Hematopoietic multipotent progenitor cell treated with erythropoietin and hydrocortisone succinate and interleukin-3 and kit ligand, for 17 days (in vitro differentiated cells): ENCODE data around the gene MAD1L1.
"Not testable (repeated sequence)": the region's sequence is repeated elsewhere in the genome, so short reads cannot be mapped to it uniquely, and the experiment has no call there.

ENCODE experiments used
- DNase-seq: peaks from one replicate; pipeline ENCODE4 v3.0.0-alpha.2; 2015; ENCODE audit warnings: low spot score

The MAD1L1 gene

DNA sequence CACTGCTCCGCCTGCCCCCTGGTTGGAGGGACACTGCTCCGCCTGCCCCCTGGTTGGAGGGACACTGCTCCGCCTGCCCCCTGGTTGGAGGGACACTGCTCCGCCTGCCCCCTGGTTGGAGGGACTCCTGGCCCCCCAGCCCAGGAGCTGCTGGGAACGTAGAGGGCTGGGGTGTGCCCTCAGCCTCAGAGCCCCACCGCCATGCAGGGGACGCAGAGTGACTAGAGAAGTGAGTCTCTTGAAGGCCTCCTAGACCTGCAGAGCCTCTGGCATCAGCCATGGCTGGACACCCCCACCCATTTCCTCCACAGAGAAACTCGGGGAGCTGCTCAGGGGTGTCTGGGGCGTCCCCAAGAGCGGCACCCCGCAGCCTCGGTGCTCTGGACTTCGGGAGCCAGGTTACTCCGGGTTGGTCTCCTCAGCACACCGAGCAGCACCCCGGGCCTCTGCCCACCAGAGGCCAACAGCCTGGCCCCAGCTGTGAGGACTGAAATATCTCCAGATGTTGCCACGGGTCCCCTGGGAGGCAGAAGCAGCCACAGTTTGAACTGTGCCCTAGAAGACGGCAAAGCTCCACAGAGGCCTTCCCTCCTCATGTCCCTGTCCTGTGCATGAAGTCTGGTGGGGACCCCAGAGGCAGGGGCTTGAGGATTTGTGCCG lies 370.8 kb downstream of the MAD1L1 start:
- DNase-seq = no peak

DNA sequence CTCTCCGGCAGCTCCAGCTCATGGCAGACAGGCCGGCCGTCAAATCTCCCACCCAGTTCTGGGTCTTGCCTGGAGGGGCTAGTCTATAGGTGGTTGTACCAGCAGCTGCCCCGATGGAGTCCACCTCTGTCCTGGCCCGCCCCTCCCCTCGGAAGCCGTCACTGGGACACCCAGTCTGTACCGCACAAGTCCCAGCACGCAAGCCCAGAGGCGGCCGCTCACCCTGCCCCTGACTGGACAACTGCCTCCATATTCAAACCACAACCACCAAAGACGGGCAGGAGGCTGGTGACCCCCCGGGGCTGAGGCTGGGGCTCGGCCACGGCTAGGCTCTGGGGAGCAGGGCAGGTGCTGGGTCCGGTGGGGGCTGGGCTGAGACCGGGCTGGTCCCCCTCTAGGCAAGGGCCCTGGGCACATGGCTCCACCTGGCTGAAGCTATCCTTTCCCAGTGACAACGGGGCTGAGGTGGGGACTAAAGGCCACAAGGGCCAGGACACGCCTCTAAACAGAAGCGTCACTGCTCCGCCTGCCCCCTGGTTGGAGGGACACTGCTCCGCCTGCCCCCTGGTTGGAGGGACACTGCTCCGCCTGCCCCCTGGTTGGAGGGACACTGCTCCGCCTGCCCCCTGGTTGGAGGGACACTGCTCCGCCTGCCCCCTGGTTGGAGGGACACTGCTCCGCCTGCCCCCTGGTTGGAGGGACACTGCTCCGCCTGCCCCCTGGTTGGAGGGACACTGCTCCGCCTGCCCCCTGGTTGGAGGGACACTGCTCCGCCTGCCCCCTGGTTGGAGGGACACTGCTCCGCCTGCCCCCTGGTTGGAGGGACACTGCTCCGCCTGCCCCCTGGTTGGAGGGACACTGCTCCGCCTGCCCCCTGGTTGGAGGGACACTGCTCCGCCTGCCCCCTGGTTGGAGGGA lies 371.6 kb downstream of the MAD1L1 start:
- DNase-seq = not testable (repeated sequence)

DNA sequence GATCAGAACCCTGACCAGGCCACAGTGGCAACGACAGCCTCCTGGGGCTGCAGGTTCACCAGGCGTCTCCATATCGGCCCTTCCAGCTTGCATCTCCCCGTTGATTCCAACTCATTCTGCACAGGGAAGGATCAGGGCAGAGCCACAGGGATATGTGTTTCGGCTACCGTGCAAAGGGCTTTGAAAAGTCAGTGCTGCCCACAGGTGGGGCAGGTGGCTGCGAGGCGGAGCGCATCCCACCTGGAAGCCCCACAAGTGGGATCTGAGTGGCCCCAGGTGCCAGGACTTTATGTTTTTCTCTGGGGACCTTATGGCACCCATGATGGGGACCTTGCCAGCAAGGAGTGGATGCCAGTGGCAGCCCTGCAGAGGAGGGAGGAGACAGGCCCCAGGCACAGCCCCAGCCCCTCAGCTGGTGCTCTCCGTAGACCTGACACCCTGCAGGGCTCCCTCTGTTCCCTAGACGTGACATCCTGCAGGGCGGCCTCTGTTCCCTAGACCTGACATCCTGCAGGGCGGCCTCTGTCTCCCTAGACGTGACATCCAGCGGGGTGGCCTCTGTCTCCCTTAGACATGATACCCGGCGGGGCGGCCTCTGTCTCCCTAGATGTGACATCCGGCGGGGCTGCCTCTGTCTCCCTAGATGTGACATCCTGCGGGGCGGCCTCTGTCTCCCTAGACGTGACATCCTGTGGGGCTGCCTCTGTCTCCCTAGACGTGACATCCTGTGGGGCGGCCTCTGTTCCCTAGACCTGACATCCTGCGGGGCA lies 373.3 kb downstream of the MAD1L1 start:
- no peak for DNase-seq

DNA sequence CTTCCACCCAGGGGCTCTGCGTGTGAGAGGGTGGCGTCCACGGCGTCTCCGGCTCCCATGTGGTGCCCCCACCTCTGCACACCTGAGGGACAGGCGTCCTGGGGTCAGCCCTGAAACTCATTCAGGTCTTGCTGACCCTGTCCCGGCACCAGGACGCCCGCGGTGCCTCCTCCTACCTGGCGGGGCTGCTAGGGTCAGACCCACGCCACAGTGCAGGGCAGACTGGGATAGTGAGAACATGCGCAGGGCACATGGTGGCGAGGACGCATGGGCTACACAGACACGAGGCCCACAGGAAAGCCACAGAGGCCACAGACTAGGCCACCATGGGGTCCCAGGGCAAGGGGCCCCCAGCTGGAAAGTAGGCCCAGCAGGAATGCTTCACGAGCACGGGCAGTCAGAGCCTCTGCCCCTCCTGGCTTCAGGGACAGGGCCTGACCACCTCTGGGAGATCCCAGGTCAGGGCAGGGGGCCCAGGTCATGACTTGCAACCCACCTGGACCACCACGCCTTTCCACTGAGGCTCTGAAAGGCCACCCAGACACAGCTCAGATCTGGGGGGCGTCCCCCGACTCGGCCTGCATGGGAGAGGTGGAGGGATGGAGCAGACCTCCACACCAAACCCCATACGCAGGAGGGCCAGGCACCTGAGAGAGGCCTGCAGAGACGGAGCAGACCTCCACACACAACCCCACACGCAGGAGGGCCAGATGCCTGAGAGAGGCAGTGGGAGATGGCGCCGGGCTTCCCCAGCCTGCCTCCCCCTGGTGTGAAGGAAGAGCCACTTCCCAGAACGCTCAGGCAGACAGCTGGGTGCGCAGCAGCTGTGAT lies 374.1 kb downstream of the MAD1L1 start:
- DNase-seq = no peak

DNA sequence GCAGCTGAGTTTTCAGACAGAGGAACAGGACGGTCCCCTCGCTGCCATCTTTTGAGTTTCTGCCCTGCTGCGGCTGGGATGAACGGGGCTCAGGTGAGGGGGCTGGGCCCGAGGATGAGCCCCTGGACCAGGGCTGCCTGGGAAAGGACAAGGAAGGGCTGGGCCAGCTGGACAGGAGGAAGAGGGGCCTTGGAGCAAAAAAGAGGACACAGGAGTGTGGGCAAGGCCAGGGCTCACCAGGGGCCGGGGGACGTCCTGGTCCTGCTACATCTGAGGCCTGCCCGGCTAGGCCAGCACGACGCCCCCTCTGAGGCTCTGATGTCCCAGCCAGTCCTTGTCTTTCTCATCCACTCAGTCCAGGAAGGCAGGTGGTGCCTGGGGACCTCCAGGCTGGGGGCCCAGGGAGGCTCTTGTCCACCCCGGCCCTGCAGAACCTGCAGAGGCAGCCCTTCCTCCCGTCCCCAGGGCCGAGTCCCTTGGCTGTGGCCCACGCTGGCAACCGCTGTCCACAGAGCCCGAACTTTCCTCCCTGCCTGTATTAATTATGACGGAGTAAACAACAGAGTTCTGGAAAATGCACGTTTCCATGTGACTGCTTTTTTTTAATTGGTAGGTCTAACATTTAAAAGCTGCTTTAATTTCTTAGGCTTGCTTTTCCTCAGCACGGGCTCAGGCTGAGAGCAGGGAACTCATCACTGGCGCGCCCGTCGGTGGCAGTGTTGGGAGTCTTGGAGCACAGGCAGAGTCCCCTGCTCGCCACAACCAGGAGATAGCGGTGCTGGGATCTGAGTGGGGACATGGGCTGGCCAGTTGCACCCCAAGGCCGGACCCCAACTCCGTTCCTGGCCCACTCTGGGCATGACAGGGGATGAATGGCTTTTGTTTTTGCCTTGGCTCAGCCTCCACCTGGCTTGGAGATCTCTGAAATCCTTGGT lies 375.0 kb downstream of the MAD1L1 start:
- DNase-seq = no peak

DNA sequence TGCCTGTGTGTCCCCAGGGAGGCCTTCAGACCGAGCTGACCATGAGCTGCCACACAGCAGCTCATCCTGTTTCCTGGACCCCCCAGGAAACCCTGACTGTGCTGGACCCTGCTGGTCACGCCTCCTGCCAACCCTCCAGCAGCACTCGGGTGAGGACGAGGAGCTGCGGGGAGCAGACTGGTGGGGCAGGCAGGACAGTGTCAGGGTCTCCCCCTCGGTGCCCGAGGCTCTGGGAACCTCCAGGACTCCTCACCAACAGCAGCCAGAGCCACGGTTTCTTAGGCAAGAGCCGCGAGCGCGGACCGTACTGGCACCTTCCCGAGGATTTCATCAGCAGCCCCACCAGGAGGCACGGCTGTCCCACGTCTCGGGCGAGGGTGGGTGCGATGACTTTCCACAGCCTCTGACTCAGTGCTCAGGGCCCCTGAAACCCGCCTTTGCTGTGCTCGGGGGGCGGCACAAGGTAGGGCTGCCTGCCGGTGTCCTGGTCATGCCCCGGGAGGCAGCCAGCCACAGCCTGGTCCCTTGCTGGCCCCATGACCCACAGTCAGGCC lies 375.8 kb downstream of the MAD1L1 start:
- no peak for DNase-seq

DNA sequence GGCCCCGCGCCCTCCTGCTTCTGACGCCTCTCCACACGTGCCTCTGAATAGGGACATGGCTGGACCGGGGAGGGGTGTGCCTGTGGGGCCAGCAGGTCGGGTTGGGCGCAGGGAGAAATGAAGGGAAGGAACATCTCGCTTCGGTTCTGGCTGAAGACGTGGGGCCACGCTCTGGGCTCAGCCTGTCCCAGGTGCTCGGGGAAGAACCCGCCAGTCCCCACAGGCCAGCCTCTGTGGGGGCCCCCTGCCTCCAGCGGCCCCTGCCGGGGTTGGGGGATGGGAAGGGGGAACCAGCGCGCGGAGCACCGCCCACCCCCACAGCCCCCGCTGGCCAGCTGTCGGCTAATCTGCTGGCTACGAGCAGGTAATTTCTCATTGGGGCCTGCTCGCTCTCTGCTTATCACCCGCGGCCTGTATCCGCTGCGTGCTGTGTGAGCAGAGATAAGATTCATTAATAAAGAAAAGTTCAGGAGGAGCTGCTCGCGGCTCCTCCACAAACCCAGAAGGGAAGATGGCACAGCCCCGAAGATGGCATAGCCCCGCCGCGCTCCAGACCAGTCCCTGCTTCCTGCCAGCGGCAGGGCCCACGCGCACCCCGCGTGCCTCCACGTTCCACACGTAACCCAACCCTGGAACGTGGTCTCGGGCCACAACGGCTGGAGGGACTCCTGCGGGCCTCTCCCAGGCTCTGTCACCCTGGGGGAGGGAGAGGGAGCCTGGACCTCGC lies 376.4 kb downstream of the MAD1L1 start:
- peak; percentile 49 for DNase-seq

DNA sequence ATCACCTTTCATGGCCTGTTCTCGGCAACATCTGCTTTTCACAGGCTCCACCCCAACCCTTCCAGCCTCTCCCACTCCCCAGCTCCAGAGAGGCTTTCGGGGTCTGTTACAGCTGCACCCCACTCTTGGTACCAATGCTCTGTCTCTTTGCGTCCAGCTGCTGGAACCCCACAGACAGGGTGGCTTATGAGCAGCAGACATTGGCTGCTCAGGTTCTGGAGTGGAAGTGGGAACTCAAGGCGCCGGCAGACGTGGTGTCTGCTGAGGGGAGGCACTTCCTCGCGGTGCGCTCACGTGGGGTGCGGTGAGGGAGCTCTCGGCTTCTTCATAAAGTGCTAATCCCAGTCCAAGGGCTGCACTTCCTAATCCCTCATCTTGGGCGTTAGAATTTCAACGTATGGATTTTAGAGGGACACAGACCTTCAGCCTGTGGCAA lies 377.0 kb downstream of the MAD1L1 start:
- no peak for DNase-seq

DNA sequence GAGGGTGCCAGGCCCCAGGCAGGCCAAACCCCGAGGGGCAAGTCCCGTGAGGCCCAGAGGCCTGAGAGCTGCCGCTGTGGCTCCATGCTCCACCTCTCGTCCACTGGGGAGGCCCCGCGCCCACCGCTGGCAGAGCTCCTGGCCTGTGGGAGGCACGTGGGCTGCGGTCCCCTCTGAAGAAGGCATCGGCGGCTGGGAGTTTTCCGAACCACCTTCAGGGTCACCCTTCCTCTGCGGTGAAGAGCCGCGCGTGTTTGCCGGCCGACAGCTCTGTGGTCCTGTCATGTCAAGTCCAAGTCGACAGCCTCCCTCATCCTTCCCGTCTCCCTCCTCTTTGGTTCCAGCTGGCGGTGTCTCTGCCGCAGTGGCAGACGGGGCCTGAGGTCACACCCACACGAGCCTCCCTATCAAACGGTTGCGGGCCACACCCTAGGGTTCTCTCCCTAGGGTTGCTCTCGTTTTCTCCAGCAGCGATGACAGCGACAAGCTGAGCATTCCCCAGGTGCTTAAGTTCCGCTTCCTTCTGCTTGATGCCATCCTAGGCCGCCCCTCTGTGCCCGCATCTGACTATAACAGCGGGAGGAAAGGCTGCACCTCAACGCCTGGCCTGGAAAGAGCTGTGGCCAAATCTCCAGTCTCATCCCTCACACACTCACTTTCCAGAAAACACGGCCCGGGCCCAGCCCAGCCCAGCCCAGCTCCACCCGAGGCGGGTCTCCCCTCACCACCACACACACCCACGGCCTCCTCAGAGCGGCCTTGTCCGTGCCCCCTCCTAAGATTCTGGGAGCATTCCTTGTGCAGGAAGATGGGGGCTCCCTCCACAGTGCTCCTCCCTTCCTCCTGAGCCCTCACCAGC lies 377.6 kb downstream of the MAD1L1 start:
- DNase-seq = peak; percentile 70

DNA sequence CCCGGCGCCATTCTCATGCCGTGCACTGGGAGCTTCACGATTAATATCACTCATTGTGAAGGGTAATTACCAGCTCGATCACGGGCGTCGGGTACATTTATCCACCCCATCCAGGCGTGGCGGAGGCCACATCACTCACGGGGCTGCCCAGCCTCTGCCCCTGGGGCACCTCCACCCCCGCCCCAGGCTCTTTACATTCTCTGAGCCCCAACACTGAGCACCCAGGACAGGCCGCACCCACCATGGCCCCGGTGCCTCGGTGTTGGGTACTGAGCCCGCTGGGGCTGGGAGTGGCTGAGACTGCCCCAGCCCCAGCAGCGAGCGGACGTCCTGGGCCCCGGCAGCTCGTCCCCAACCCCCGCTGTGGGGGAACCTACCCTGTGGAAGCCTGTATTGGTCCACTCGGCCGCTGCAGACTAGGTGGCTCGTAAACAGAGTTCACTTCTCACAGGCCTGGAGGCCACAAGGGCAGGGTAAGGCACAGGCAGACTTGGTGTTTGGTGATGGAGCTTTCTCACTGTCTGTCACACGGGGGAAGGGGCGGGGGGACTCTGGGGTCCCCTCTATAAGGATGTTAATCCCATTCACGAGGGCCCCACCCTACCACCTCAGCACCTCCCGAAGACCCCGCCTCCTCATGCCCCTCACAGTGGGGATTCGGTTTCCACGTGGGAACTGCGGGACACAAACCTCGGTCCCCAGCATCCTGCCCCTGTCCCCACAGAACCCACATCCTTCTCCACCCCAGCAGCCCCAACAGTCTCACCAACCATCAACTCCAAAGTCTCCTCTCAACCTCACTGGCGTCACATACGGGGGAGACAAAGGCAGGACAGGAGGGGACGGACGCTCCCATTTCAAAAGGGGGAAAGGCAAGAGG lies 378.5 kb downstream of the MAD1L1 start:
- DNase-seq = peak; percentile 10

DNA sequence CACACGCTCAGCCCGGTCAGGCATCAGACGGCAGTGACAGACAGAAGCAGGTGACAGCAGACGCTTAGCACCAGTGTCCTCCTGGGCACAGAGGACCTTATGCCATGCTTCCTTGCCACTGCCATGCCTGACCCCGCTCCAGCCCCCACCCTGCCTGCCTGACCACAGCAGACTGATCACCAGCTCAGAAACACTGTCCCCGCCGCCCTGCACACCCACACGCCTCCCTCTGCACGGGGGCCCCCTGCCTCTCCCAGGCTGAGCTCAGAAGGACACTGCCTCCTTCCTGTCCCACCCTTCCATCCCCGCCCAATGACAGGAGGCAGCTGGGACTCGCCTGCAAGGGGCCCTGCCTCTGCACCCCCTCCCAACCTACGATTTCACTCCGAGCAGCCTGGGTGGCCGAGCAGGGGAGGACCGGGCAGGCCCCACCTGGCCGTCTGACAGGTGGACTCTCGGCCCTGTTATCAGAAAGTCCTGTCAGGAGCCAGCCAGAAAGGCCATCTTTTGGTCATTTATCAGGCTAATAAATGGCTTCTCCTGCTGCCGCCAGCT lies 379.2 kb downstream of the MAD1L1 start:
- DNase-seq = peak; percentile 8

DNA sequence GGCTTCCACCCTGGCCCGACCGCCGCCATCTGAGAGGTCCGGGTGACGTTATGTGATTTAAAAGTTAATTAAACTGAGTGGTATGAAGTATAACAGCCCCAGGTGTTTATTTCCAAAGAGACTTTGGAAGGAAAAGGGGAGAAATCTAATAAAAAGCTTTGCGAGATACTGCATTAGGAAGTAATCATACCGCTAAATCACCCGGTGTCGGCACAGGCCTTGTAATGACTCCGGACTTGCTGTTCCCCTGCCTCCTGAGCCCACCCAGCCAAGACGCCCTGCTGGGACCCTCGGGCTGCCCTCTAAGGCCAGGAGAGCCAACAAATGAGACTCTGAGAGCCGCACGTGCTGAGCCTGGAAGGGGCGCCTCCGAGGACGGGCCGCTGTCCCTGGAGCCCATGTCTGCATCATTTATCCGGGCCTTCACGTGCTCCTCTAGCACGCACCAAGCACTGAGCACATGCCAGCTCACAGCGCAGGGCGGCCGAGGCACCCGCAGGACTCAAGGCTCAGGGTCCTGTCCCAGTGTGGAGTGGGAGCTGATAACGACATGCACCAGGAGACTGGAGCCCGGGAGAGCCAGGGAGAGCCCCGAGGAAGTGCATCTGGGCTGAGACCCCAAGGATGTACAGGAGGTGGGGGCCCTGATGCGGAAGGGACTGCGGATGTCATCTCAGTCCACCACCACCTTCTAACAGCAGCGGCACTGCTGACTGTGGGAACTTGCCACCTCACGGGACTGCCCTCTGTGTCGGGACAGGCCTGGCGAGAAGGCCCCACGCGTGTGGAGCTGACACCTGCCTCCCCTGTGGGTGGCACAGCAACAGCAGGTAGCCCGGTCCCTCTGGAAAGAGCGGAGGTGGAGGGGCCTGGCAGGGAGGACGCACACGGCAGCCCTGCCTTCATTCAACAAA lies 380.0 kb downstream of the MAD1L1 start:
- DNase-seq = no peak

DNA sequence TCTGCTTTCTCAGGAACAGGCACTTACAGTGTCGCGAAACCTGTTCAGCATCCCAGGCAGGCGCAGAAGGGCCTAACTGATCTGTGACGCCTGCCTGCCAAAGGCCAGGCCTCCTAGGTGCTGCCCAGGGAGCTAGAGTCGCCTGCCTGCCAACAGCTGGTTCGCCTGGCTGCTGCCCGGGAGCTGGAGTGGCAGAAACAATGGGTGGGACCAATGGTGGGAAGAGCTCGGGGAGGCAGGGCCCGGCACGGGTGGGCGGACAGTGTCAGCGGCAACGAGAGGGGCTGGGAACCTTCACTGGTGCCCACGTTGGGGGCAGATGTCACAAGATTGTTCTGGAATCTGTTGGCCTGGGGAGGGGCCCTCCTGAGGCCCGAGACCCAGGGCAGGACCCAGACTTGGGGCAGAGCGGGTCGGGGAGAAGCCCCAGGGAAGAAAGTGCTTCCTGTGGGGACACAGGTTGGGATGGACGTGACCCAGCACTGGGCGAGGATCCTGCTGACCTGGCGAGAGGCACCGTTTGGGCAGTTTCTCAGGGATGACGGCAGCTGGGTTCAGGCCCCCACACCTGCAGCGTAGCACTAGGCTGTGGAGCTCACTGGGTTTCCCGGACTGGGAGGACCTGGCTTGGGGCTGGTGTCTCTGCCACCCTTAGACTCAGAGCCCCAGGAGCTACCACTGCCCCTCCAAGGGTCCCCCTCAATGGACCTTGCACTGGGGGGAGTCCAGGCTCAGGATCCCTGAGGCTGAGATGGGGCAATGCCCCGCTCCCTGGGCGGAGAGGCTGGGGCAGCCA lies 380.8 kb downstream of the MAD1L1 start:
- no peak for DNase-seq

DNA sequence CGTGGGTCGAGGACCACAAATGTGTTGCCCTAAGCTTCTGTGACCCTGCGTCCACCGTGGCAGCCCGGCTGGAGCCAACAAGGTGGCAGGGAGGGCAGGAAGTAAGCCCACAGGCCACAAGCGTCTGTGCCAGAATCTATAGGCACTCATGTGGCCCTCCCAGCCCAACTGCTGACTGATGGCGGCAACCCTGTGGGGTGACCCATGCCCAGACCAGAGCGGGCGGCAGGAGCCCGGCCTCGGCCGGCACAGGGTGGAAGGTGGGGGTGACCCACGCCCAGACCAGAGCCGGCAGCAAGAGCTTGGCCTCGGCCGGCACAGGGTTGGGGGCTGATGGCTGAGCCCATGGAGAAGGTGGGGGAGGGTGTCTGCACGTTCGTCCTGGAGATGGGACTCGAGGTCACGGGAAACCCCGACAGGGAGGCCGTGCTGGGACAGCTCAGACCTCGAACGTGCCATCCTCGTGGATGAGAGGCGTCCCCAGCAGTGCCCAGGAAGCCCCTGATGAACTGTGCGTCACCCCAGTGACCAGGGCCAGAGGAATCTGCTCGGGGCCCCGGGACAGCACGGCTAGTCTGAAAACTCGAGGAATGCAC lies 381.7 kb downstream of the MAD1L1 start:
- DNase-seq = no peak
